HG03558 (cell line): Measurements from ENCODE around the gene OTUB2.
A peak's percentile ranks its signal among the peaks of the same experiment; 100 is the strongest.
"Not testable (repeated sequence)": the region's sequence is repeated elsewhere in the genome, so short reads cannot be mapped to it uniquely, and the experiment has no call there.

ENCODE experiments used
- ATAC-seq: cut with Tn5 transposase; IDR thresholded peaks from one replicate; pipeline ENCODE4 v1.9.1; 2021; ENCODE audit warnings: moderate number of reproducible peaks; ENCODE audit not compliant: unreplicated experiment; ENCODE audit errors: extremely low read depth

OTUB2 gene

DNA sequence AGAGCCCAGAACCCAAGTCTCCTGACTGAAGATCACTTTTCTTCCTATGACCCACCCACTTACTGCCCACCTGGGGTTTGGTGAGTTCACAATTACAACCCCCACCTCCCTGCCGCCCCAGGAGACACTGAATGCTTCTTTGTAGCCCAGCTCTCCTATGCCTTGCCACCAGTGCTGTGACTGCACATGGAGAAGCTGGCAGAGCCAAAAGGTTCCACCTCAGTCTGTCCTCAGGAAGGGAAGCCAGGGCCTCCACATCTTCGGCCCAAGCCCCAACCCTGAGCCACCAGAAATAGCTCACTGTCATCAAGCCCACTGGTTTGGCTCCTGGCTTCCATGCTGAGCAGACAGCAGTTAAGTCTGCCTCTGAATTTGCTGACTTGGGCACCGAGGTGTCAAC is 25.6 kb downstream of the OTUB2 start:
- ATAC-seq, result no peak

DNA sequence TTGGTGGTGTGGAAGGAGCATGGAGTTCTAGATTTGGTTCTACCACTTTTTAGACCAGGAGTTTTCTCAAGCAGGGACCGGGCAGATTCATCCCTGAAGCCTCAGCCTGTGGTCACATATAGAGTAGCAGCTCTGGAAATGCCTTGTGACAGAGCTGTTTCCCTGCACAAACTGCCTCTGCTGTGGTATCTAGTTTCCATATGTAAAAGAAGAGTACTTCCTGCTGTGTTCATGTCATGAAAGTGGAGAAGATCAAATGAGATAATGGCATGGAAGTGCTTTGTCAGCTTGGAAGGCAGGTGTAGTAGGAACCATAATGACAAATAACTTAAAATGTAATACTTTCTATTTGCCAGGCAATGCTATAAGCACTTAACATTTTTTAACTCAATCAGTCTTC is 26.1 kb downstream of the OTUB2 start:
- ATAC-seq, result no peak

DNA sequence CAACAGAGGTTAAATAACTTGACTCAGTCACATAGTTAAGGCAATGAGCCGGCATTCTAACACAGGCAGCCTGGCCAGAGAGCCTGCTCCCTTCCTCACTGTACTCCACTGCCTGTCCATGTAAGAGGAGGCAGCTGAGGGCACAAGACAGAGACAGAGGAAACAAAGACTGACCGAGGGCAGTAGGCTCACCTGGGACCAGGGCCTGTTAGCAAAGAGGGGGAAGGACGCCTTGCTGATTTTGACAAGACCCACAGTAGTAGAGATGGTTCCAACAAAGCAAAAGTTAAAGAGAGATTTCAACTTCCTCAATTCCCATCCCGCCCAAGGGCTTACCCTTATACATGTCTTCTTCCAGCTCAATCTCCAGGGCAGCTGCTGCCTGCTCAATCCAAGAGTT is 26.5 kb downstream of the OTUB2 start:
- no peak for ATAC-seq

DNA sequence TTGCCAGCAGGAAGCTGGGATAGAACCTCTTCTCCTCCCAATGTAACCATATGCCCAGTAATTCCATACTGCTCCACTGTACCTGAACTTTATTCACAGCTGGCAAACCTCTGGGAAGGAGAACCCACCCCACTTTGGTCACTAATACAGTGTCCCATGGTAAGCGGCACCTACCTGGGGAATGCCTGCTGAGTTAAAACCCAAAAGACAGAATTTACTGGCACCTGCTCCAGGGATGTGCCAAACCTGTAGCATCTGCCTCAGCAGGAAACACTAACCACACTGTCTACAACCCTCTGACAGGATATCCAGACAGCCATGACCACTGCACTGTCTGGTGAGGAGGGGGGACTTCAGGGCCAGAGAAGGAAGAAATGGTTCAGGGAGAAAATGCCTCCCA is 28.3 kb downstream of the OTUB2 start:
- ATAC-seq, result no peak

DNA sequence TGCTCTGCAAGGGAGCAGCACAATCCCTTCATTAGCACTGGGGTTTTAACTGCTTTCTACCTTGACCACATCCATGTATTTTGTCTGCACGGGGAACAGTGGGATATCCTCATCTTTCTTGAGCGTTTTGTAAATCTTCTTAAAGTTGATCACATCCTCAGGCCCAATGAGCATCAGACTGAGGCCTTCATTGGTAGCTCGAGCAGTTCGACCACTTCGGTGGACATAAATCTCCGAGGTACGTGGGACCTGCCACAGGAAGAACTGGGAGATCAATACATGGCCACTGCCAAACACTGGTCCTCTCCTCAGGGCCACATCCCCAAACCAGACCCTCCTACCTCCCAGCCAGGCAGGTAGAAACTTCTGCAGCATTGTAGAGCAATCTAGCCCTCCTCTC is 28.8 kb downstream of the OTUB2 start:
- no peak for ATAC-seq

DNA sequence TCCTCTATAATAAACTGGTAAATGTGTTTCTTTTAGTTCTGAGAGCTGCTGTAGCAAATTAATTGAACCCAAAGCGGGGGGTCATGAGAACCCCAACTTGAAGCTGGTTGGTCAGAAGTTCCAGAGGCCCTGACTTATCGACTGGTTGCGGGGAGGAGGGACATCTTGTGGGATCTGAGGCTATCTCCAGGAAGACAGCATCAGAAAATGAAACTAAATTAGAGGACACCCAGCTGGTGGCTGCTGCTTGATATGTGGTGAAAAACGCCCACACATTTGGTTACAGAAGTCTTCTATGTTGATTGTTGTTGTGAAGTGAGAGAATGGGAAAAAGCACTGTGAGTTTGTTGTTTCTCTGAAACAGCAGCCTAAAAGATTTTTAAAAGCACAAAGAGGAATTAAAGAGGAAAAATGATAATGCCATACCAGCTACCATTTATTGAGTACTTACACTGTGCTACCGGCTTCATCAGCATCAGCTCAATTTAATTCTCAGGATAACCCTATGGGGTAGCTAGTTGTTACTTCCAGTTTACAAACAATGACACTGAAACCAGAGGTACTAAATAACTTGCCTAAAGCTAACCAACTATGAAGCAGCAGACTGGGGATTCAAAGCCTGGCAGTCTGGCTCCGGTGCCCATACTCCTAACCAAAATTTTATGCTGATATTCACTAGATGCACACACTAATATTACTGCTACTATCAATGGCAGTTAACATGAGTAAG is 30.6 kb downstream of the OTUB2 start:
- peak; percentile 72 for ATAC-seq

DNA sequence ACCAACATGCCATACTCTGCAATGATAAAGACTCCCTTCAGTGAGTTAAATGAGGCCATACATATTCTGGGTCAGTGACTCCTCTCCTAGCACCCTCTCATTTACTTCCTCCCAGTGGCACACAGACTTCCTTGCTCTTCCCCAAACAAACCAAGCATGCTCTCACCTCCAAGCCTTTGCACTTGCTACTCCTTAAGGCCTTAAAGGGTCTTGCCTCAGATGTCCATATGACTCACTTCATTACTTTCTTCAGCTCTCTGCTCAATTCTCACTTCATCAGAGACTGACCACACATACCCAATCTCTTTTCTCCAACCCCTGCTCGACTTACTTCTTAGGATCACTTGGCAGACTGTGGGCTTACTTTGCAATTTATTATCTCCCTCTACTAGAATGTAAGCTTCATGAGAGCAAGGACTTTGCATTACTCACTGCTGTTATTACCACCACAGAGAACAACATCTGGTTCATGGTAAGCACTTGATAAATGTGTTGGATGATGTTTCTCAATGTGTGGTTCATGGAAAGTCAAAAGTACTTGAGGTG is 32.1 kb downstream of the OTUB2 start:
- no peak for ATAC-seq

DNA sequence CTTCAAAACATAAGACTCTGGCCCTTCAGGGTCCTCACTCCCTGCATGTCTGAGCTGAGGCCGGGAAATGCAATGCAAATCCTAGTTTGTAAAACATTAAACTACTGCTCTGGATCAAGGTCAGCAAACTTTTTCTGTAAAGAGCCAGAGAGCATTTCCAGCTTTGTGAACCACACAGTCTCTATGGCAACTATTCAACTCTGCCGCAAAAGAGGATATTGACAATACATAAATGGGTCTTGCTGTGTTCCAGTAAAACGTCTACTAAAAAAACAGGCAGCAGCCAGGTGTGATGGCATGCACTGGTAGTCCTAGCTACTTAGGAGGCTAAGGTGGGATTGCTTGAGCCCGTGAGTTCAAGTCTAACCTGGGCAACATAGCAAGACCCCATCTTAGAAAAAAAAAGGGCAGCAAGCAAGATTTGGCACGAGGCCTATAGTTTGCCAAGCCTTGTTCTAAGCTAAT is 32.6 kb downstream of the OTUB2 start:
- no peak for ATAC-seq

DNA sequence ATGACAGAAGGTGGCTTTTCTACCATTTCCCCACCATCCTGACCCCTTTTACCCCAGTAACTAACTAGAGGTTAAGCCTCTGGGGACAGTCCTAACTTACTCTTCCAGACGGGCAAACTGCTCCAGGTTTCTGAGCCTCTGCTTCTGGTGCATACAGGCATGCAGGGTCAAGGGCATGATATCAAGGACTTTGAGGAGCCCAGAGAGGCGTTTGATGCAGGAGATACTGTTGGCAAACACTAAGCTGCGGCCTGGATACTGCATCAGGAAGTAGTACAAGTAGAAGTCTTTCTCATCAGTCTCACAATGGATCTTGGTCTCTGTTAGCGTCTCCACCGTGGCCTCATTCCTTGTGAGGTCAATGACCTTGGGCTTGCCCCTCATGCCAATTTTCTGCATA is 33.9 kb downstream of the OTUB2 start:
- no peak for ATAC-seq

DNA sequence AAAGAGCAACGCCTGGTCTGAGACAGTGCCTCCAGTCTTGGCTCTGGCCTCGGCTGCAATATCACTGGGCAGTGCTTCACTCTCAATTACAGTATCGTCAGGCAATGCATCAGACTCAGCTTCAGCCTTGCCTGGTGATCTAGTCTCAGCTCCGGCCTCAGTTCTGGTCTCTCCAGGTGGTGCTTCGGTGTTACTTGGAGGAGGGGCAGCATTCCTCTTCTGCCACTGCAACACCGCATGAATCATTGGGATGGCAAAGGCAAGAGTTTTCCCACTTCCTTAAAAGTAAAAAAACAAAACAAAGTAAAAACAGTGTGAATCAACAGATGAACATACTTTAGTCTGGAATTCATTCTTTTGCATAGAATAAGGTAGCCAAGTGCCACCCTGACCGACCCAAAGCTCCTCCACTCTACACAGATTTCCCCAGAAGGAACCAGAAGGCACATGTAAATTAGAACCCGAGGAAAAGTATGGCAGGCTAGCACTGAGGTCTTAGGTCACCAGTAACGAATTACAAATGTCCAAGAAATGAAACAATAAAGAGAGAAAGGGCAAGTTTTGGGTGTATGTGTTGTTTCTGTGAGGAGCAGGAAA is 36.3 kb downstream of the OTUB2 start:
- no peak for ATAC-seq

DNA sequence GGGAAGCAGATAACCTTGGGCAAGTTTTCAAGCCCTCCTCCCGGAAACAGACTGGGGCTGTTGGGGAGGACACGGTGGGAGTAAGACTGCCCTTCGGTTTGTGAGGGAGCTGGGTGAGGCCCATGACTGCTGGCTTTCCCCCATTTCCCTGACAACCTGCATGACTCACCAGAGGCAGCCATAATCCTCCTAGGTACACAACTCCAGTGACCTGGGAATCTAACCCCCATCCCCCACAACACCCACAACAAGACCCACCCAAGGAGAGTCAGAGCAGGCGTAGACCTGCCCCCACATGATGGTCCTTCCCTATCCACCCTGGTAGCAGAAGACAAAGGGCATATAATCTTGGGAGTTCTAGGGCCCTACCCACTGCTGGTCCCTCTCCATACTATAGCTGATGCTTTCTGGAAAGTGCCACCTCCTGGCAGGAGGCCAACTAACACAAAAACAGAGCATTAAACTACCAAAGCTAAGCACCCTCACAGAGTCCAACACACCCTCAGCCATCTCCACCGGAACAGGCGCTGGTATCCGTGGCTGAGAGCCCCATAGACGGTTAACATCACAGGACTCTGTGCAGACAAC is 40.0 kb downstream of the OTUB2 start:
- no peak for ATAC-seq

DNA sequence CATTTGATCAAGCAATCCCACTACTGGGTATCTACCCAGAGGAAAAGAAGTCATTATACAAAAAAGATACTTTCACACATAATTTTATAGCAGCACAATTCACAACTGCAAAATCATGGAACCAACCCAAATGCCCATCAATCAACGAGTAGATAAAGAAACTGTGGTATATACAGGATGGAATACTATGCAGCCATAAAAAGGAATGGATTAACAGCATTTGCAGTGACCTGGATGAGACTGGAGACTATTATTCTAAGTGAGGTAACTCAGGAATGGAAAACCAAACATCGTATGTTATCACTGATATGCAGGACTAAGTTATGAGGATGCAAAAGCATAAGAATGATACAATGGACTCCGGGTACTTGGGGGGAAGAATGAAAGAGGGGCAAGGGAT is 45.9 kb downstream of the OTUB2 start:
- ATAC-seq, result not testable (repeated sequence)

DNA sequence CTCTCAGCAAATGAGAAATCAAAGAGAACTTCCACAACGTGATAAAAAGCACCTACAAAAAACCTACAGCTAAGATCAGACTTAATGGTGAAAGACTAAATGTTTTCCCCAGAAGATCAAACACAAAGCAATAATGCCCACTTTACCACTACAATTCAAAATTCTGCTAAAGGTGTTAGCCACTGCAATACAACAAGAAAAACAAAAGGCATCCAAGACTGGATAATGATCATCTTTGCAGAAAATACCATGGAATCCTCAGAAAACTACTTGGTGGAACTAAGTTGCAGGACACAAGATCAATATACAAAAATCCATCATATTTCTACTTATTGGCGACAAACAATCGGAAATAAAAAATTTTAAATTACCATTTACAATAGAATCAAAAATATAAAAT is 48.4 kb downstream of the OTUB2 start:
- no peak for ATAC-seq

DNA sequence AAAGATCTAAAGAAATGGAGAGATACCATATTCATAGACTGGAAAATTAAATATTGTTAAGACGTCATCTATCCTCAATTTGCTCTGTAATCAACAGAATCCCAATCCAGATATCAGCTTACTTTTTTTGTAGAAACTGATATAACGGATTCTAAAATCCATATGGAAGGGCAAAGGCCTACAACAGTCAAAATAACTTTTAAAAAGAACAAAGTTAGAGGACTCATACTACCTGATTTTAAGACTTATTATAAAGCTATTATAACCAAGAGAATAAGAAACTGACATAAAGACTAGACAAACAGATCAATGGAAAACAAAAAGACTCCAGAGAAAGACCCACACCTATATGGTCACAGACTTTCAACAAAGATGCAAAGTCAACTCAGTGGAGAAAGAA is 48.9 kb downstream of the OTUB2 start:
- ATAC-seq, result no peak

DNA sequence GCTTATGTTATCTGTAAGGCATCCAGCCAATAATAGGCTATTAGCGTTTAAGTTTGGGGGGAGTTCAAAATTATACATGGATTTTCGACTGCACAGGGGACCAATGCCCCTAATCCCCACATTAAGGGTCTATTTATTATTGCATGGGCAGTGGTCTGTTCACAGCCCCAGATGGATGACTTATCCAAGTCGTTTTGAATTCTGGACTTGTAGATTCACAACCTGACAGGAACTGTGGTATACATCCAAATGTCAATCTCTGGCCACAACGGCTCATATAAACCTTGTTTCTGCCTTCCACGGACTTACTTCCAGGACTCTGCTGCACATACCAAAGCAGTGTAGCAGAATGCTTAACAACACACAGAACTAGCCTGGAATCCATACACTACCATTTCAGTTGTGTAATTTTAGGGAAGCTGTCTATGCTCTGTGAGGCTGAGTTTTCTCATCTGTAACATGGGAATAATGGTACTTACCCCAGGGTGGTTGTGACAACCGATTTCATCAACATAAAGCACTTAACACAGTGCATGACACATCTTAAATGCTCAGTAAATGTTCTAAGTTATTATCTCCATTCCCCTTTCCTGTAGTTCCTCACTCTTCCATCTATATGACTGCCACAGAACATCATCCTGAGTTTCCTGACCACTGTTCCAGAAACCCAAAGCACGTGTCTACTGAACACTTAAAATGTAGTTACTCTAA is 51.1 kb downstream of the OTUB2 start:
- no peak for ATAC-seq

DNA sequence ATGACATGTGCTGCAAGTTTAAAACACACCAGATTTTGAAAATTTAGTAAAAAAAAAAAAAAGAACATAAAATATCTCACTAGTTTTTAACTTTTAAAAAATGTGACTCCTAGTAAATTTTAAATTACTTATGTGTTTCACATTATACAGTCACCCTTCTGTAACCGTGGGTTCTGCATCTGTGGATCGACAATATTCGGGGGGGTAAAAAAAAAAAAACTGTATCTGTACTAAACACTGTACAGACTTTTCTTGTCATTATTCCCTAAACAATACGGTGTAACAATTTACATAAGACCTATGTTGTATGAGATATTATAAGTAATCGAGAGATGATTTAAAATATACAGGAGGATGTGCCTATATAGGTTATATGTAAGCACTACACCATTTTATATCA is 51.7 kb downstream of the OTUB2 start:
- ATAC-seq, result no peak

DNA sequence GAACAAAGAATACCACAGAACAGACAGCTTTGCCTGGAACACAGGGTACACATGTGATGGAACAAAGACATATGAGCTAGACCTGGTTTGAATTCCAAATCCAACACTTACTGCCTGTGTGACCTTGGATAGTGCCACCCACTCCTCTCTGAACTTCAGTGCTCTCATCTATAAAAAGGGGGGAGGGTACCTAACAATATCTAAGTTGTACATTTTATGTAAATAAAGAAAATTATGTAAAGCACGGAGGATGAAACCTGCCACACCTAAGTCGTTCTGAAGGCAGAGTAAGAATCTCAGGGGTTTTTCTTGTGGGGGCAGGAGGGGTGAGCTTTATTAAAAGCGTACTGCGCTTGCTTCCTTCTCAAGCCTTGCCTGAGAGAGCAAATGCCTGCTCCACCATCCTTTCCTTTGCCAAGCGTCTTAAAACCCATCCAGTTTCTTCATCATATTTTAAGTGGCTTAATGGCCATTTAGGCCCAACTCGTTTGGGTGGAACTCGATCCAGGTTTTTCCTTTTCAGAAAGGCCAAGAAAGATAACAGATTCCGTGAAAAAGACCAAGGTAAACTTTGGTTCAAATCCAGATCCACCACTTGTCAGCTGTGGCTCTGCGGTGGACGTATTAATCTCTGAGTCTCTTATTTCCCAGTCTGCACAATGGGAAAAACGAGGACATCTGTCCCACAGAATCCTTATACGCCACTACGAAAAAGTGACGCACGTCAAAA is 53.9 kb downstream of the OTUB2 start:
- no peak for ATAC-seq

DNA sequence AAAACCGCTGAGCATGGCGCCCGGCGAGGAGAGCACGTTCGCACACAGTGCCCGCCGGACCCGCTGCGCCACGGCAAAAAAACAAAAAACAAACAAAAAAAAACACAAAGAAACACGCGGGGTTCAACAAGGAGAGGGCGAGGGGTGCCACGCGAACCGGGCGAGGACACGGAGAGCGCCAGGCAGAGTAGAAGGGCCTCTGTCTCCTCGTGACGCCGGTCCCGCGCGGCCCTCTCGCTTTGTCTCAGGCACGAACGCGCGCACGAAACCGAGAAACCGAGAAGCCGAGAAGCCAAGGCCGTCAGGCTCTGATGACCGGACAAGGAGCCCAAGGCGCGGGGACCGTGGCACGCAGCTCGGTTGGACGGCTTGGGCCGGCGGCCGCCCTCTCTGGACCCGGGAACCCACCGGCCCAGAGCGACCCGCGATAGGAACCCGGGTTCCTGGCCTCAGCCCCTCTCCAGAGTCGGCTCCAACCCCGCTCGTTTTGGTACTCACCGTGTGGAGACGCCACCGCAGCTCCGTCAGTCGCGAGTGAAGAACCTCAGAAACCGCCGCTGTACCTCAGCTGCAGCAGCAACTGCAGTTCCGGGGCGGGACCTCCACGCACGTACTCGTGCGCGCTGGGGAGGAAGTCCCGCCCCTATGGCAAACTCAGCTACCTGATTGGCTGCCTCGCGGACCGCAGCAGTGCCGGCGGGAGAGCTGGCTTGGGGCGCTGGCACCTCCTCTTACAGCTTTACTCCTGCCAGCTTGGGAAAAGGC is 54.7 kb downstream of the OTUB2 start, which contains the start of the genes DDX24 and IFI27L1:
DDX24 (minus strand) TSS at position 582 of the 765 bp plus-strand sequence. CDS start 1,460 bp downstream, outside the sequence.
IFI27L1 (plus strand) TSS at position 690 of the 765 bp plus-strand sequence. CDS start 15,628 bp downstream, outside the sequence.
- peak; percentile 97 for ATAC-seq

DNA sequence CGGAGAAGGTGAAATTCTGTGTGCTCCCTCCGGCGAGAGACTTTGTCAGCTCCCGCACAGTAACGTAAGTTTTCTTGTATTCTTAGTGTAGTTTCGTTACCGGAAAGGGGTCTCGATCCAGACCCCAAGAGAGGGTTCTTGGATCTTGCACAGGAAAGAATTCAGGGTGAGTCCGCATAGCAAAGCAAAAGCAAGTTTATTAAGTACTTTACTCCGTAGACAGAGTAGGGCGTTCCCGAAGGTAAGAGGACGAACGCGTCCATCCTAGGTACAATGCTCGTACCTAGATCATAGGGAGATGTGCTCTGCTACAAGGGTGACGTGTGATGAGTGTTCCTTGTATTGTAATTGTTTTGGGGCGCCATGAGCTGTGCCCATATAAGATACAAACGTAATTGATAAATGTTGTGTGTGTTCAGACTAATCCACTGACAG is 55.3 kb downstream of the OTUB2 start:
- ATAC-seq, result peak; percentile 14
